MG63 (cell line): ENCODE data around the gene PRSS50. TPM values are rescaled to one million over a fixed set of nuclear protein-coding genes. Genes with fewer than 3 reads are reported as not detected.

ENCODE experiments used
- total RNA-seq: library from RNA; depleted of rRNA; stranded (reverse); fragments of >200 nt; shearing (Covaris generic); gene quantifications from 2 replicates; pipeline ENCODE4 v1.2.3, GENCODE V29; 2014; ENCODE audit warnings: low replicate concordance; rRNA removed

The PRSS50 gene
- total RNA-seq, 1 experiment from 2014 or later, result not detected

Other genes with a start within 250 kb of the PRSS50 start
- not detected in 2 replicates for gene RTP3, start 219.9 kb downstream of the PRSS50 start, total RNA-seq
- 0.10 and 0.36 TPM in 2 replicates for gene LRRC2, start 151.6 kb downstream of the PRSS50 start, total RNA-seq
- gene FAM240A, start 105.3 kb downstream of the PRSS50 start, total RNA-seq, result not detected in 2 replicates
- 0.69 and 1.2 TPM in 2 replicates for gene ALS2CL, start 24.2 kb downstream of the PRSS50 start, total RNA-seq
- not detected in 2 replicates for gene TMIE, start 16.5 kb downstream of the PRSS50 start, total RNA-seq
- gene MYL3, start 145.6 kb upstream of the PRSS50 start, total RNA-seq, result not detected in 2 replicates
- gene PTH1R, start 159.9 kb upstream of the PRSS50 start, total RNA-seq, result not detected in 2 replicates